Fibroblast of gingiva (primary cell): ENCODE measurements around the gene SLC9C1.

Experiments used
- DNase-seq: peaks from one replicate; pipeline ENCODE4 v3.0.0-alpha.2; 2011; ENCODE audit warnings: low read depth

The SLC9C1 gene

DNA sequence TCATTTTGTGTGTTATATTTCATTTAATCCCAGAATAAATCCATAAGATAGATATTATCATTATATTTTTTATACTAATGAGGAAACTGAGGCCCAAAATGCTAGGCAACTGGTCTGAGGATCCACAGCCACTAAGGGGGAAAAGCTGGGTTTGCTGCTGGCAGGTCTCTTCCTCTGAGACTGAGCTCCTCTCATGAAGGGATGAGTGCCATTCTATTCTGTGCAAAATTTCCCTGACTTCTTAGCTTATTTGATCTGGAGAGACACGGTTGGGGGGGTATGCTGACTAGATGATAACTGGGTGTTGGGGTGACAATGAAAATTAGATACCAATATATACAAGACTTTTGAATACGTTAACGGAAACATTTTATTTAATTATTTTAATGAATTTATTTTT lies 162.9 kb downstream of the SLC9C1 start:
- no peak for DNase-seq

DNA sequence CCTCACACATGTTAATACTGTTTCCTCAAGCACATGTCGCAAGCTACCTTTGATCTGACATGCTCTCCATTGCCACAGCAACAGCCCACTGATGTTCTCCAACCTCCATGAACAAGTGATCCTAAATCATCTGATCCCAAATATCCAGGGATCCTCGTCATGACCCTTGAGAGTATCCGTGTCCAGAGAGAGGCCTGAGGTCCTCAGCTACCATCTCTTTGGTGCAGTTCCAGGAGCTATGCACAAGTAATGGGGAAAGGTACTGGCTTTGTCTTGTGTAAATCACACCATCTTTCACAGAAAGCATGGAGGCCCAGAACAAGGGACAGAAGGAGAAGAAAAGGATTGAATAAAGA lies 163.4 kb downstream of the SLC9C1 start:
- no peak for DNase-seq

DNA sequence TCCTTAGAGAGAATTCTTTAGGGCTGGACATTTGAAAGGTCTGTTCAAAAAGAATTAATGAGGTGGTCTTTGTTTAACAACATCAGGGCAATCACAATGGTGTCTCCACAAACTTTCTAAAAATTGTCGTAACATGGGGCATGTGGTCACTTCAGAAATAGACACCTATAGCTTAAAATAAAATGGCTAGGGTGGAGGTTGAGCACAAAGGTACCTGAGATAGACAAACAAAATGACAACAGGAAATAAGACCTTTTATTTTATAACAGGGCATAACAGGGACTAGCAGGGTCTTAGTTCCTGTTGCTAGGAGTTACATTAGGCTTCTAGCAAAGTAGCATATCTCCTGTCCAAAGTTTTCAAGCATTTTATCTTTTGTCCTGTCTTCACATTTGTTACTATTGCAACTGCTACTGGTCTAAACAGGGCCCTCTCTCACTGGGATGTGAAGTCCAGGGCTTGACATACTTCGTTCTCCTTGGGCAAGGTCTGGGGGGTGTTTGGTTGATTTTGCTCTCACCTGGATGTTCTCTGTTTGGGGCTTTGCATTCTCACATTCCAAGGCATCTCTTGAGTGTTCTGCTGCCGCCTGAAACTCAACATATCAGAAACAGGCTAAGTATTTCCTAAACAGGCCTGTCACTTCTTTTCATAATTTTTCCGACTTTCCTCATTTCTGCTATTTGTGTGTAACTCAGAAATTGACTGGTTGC lies 163.9 kb downstream of the SLC9C1 start:
- DNase-seq = no peak

DNA sequence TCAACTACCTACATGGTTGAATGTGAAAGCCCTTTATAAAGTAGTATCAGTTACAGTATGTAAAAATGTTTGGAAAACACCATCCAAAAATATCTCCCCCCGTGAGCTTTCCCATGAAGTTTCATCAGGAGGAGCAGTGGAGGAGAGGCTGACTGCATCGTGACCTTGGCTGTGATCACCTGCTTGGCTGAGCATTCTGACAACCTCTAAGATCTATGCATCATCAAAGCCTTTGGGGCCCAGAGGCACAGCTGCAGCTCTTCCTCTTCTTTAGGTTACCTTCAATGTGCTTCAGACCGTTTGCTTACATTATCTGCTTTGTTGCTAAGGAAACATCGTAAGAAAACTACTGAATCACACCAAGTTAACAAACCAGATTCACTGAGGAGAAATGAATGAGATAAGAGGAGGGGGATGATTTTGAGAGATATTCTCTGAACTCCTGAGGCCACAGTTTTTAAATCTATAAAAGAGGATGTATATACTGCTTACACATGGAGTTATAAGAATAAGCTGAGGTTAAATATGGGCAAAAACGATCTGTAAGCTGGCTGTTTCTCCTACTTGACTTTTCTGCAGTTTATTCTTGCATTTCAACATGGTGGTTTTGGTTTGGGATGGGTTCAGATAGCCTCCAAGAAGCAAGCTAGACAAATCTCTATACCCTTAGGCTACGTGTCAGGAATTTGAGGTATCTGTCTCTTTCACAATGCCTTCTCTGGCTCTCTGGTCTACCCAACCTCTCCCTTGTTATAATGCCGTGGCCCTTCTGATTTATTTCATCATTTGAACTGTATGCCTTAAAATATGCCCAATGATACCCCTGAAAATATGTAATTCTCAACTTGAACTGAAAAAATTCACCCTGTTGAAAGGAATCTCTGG lies 164.9 kb downstream of the SLC9C1 start:
- peak; percentile 66 for DNase-seq

DNA sequence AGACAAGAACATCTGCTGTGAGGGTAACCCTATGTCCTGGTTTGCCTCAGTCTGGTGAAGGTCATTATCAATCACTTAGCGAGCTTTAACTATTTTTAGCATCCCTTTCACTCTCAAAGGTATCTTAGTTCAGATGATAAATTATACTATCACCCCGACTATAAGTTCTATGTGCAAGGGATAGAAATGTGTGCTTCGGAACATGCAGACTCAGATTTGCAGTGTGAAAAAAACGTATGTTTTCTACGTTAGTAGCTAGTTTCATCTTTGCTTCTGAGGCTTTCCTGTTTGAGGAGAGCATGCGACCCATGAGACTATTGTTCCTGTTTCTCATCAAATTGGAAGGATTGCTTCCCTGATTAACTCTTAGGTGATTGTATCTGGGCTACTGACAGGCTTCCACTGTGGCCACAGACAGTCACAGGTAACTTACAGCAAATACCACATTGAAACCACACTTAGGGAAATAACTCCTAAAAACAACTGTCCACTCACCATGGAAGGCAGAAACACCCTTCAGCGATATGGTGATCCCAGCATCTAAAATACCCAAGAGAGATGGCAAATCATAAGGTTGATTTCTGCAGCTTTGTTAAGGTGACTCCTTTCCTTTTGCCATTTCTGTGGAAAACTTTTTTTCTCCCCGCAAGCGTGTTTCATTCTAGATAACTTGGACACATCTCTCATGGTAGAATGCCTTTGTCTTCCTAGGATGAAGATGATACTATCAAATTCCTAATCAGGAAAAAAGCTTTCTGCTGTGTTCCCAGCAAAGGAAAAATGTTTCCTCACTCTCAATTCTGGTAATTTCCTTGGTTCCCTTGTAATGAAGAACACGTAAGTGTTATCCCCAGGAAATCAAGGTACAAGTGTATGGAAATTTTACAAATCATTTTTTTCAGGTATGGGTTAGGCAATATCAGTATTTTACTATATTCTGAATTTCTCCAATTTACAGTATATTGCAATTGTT lies 166.2 kb downstream of the SLC9C1 start:
- DNase-seq = no peak

DNA sequence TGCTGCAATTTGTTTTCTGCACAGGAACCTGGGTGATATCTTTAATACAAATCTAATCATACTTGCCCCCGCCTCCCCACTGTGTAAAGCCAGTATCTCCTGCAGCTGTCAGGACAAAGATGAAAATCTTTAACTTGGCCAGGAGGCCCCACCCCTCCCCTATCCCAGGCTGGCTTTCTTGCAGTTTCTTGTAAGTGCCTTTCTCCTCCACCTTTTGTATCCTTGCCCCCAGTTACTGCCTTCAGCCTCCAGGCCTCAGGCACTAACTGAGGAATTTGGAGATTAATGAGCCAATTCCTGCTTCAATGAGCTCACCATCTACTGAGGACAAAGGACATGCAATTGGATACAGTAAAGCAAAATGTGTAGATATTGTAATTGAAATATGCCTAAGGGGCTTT lies 167.5 kb downstream of the SLC9C1 start:
- no peak for DNase-seq

DNA sequence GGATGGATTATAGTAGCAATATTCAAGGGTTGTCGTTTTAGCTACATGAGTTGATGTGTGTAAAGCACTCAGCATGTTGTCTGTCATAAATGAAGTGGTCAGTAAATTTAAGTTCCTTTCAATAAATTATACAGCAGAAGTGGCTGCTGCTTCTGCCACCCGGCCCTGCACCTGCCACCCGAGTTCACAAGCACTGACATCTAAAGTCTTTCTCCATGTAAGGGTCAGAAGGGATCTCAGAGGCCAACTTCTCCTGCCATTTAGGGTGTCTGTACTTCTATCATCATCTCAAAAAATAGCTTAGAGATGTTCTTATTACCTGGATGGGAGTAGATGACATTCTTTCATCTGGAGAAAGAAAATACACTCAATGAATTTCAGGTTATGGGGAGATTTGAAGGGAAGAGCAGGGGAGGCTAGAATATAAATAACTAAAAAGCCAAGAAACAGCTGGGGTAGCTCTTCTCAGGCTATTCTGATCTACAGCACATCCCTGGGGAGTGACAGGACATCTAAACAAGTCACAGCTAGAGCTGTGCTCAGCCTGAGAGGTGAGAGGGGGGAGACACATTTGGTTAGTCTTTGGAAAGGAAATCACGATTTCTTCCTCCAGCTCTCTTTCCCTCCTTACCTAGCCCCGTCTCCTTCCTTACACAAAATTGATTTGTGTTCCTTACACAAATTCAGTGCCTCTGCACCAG lies 169.0 kb downstream of the SLC9C1 start:
- no peak for DNase-seq

DNA sequence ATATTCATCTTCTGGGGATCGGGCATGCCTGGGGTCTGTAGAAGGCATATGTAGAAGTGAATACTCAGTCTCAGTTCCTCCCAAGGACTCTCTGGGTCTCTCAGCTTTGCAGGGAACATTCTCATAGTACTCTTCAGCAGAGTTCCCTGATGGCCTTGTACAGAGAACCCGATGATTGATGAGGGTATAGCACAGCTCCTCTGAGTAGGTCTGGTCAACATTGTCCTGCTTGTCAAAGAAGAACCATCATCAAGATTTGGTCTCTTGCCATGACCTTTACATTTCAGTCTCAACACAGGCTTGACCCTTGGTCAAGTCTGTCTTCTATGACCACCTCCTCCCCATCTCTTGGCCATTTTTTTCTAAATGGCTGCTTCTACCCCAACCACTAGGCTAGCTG lies 170.5 kb downstream of the SLC9C1 start:
- DNase-seq = no peak

DNA sequence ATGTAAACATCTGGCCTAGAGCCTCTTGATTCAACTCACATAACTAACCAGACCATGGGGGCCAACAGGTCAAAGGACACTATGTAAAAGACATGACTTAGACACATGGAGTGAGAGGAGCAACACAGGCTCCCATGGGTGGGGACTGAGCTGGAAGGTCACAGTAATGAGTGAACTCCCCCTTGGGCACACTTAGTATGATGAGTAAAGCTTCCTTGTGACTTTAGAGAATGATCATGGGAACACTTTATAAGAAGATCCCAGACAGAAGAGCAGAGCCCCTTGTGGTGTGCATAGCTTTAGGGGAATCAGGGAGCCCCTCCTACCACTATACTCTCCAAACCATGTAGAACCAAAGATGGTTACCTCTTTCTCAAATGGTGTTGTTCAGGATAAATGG lies 171.1 kb downstream of the SLC9C1 start:
- DNase-seq = no peak

DNA sequence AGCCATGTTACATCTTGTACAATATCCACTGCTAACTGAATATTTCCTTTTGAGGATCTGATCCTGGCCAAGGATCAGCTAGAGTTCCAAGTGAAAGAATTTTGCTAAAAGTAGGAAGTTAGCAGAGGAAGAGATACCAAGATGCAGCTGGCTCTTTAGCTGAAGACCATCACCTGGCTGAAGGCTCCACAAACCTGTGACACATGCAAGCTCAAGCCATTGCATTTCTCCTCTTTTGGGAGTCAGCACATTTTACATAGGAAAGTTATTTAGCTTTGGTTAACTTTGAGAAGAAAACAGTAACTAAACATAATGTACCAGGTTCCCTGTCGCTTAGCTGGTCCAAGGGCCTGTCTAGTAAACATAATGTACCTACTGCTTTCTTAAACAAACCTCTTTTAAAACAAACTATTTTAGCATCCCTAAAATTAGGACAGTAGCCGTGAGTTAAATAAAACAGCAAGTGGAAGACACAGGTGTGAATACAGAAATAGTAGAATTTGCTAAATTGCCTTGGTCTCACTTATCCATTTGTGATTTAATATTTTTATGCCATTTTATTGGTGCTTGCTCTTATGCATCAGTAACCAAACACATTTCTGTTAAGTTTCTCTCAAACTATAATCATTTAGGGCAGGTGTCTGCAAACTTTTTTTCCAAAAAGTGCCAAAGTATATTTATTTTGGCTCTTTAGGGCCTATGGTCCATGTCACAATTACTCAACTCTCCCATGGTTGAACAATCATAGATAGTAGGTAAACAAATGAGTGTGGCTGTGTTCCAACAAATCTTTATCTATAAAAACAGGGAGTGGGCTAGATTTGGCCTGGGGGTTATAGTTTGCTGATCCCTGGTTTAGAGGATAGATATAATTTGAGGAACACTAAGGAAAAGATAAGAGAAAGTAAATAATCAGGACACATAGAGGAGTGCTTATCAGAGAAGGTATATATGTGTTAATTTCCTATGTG lies 172.2 kb downstream of the SLC9C1 start:
- no peak for DNase-seq

DNA sequence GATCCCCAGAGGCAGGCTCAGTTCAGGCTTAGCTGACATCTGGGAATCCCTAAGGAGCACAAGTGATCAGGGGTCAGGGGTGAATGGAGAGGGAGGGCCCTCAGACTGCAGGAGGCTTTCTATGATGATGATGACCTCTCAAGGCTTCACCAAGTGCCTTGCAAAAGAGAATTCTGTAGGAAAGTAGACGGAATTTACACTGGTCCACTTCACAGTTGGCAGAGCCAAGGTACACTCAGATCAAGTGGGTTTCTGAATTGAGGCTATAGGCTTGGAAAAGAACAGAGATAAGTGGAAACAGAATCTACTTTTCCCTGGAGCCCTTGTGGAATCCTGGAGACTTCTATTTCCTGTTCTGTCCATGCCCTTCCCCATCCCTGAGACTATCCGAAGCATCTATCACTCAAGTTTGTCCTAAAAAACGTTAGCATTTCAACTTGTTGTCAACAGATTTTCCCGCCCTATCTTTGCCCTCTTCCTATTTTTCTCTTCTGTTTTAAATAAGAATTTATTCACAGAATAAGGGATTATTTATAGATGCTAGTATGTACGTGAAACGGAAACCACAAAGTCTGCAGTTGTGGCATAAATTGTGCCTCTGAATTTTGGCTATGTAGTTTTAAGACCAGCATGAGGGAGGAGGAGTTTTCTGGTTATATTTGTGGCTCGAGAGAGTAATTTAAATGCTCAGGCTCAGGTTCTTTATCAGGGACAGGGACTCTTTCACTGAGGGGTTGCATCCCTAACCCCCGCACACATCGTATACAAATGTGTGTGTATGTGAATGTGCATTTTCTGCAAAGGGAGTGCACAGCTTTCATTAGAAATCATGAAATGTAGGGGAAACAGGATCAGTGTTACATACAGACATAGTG lies 173.8 kb downstream of the SLC9C1 start:
- no peak for DNase-seq

DNA sequence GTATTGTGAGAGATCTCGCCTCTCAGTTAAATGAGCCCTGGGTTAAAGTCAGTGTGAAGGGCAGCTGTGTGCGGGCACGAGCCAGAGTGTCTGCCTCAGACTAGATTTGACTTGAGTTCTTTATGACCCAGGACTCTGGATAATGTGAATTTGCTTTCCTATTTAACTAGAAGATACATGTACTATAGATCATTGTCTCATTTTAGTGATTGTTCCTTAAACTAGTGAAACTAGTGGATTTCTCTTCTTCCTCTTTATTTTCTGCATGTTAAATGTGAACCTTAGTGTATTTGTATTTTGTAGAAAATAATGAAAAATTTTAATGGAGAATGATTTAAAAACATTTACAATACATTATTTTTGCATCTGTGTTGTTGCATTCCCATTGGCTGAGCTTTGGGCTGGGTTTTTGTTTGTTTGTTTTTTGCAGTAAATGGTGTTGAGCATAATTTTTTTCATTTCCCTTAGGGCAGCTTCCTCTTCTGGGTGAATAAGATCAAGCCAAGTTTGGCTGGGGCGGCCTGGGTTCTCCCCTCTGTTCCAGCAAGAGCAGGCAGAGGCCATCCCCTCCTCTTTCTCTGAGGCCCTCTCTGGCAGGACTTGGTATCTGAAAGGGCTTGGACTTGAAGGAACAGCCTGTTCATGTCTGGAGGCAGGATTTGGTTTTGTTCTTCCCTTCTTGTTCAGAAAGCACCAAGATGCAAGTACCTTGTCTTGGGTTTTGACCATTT lies 176.0 kb downstream of the SLC9C1 start:
- DNase-seq = no peak

DNA sequence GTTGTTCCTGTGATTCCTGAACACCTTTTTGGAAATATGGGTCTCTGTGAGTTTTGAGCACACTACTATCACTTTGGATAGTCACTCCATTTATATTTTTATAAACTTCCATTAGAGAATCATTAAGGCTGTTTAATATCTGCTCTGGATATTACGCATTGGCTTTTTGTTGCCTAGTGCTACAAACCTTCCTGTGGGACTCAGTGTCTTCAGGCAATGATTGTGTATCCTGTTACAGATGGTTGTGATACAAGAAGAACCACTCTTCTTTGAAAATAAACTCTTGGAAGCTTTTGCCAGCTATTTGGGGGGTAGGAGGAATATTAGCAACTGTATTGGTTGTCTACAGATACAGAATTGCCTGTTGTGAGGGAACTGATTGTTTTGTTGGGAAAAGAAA lies 176.6 kb downstream of the SLC9C1 start:
- no peak for DNase-seq

DNA sequence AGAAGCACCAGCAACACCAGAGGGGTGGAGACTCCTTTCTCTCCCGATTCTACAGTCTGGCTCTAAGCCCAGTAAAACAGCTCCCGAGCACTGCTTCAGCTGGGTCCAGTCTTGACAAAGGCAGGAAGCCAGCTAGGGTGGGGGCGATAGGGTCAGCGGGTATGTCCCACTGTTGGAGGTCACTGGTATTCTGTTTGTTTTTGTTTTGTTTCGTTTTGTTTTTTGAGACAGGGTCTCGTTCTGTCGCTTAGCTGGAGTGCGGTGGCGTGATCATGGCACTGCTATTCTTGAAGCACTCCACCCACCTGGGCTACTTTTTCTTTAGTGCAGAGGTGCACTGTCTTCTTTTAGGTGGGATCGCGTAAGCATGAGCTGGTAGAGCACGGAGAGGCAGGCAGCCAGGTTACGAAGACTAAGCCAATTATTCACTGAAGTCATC lies 177.2 kb downstream of the SLC9C1 start:
- no peak for DNase-seq

DNA sequence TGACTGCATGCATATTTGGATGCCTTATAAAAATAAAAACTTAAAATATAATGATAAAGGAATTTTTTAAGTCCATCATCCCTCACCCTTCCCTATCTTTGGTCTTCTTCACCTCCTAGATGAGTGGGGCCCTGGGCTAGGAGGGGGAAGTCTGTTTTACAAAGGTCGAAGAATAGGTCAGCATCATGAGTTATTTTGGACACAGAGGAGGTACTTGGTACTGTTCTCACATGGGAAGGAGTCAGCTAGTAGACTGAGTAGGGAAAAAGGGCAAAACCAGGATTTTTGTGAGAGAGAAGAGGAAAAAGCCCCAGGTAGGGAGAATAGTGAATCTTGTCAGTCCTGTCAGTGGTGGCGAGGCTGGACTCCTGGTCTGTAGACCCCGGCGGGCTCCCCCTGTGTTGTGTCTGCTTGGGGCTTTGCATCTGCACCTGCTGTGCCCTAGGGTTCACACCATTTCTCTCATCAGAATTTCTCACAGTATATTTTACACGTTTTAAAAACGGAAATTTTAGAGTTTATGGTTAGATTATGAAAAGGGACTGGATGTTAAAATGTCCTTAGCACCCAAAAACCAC lies 178.1 kb downstream of the SLC9C1 start:
- no peak for DNase-seq

DNA sequence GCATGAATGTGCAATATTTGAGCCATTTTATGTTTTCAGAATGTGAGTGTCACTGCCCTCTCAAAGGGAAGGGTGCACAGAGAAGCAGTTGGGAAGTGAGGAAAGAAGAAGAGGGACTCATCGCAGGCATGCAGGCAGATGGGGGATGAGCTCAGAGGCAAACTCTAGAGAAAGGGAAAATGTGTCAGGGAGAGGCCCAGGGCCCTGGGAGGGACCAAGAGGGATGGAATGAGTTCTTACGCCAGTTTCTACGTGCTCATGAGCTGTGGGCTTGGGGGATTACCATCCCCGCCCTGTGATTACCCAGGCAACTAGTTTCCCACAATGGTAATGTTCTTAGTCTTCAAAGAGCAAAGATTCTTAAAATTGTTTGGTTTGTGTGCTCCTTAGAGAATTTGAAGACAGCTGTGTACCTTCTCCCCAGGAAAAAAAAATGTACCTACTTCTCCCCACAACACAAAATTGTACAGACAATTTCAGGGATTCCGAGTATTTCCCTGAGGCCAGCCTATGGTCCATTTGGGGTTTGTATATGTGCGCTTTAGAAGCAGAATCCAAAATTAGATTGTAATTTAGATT lies 178.8 kb downstream of the SLC9C1 start:
- DNase-seq = no peak

DNA sequence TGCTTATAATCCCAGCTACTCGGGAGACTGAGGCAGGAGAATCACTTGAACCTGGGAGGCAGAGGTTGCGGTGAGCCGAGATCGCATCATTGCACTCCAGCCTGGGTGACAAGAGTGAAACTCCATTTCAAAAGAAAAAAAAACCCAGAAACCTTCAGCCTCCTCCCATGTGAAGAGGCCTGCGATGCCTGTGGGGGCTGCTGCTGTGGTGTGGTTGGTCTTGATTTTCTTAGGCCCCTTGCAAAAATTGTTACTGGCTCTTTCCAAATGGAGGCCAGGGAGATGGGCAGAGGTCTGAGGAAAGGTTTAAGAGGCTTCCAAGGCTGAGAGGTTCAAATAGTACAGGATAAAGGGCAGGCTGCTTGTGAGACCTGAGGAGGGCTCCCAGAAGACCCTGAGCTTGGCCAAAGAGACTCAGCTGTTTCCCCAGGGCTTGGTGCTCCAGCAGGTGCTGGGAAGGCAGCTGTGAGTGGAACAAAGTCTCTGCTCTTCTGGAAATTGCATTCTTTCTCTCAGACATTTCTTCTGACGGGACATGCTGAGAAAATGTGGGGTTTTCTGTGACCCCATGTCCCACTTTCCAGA lies 179.3 kb downstream of the SLC9C1 start:
- no peak for DNase-seq
